ENCODE data around the gene COL5A1. TPM values are rescaled to one million over a fixed set of nuclear protein-coding genes. Genes with fewer than 3 reads are reported as not detected.

The COL5A1 gene
- total RNA-seq, 1 experiment from 2014 or later = not detected

GRCh38 chr9:134611046-134611445 lies 30.6 kb upstream of the COL5A1 start:
- peaks cover 19% of the 10 kb centered on the region for H3K27me3 Mint-ChIP-seq (ENCODE audit: insufficient read depth, unreplicated experiment)
- no peak for TF ChIP-seq CTCF (IDR thresholded peaks at IDR 0.05; ENCODE audit: unreplicated experiment)
- CTCF ChIA-PET = no interaction called here
- intact Hi-C loops (cut with micrococcal nuclease) = no loop called here
- peaks cover 4% of the 10 kb centered on the region for H3K36me3 Mint-ChIP-seq (ENCODE audit: insufficient read depth, unreplicated experiment)
- H3K27ac Mint-ChIP-seq (ENCODE audit: low read depth, unreplicated experiment) = no peak overlapping the region
- no TSS peak for BruUV-seq (replicated peaks)
- no peak overlapping the region for H3K4me3 Mint-ChIP-seq (ENCODE audit: unreplicated experiment)
- no peak for DNase-seq (ENCODE audit: unreplicated experiment)
- POLR2A ChIA-PET = no interaction called here
- peaks cover 14% of the 10 kb centered on the region for H3K9me3 Mint-ChIP-seq (ENCODE audit: unreplicated experiment)
- peaks cover 5% of the 10 kb centered on the region for H3K4me1 Mint-ChIP-seq (ENCODE audit: insufficient read depth, unreplicated experiment)

GRCh38 chr9:134612309-134612708 lies 29.3 kb upstream of the COL5A1 start:
- no TSS peak for BruUV-seq (replicated peaks)
- Mint-ChIP-seq H3K27ac (ENCODE audit: low read depth, unreplicated experiment) (no peak overlapping the region), H3K27me3 (ENCODE audit: insufficient read depth, unreplicated experiment) (peaks cover 19% of the 10 kb centered on the region), H3K4me1 (ENCODE audit: insufficient read depth, unreplicated experiment) (peaks cover 5% of the 10 kb centered on the region), H3K36me3 (ENCODE audit: insufficient read depth, unreplicated experiment) (peaks cover 4% of the 10 kb centered on the region), H3K4me3 (ENCODE audit: unreplicated experiment) (no peak overlapping the region), H3K9me3 (ENCODE audit: unreplicated experiment) (peaks cover 14% of the 10 kb centered on the region)
- TF ChIP-seq CTCF (IDR thresholded peaks at IDR 0.05; ENCODE audit: unreplicated experiment) = no peak
- ChIA-PET CTCF (no interaction called here), POLR2A (no interaction called here)
- intact Hi-C loops (cut with micrococcal nuclease) = no loop called here
- DNase-seq (ENCODE audit: unreplicated experiment) = no peak

GRCh38 chr9:134612715-134613114 lies 28.9 kb upstream of the COL5A1 start:
- DNase-seq (ENCODE audit: unreplicated experiment) = no peak
- Mint-ChIP-seq H3K9me3 (ENCODE audit: unreplicated experiment) (peaks cover 14% of the 10 kb centered on the region), H3K36me3 (ENCODE audit: insufficient read depth, unreplicated experiment) (peaks cover 4% of the 10 kb centered on the region), H3K4me1 (ENCODE audit: insufficient read depth, unreplicated experiment) (peaks cover 5% of the 10 kb centered on the region), H3K27ac (ENCODE audit: low read depth, unreplicated experiment) (no peak overlapping the region), H3K4me3 (ENCODE audit: unreplicated experiment) (no peak overlapping the region), H3K27me3 (ENCODE audit: insufficient read depth, unreplicated experiment) (peaks cover 19% of the 10 kb centered on the region)
- intact Hi-C loops (cut with micrococcal nuclease) = no loop called here
- POLR2A ChIA-PET = no interaction called here
- TF ChIP-seq CTCF (IDR thresholded peaks at IDR 0.05; ENCODE audit: unreplicated experiment) = no peak
- CTCF ChIA-PET = no interaction called here
- no TSS peak for BruUV-seq (replicated peaks)

- Mint-ChIP-seq H3K4me1 (ENCODE audit: insufficient read depth, unreplicated experiment) (peaks cover 5% of the 10 kb centered on the region), H3K9me3 (ENCODE audit: unreplicated experiment) (peaks cover 14% of the 10 kb centered on the region), H3K27ac (ENCODE audit: low read depth, unreplicated experiment) (no peak overlapping the region), H3K4me3 (ENCODE audit: unreplicated experiment) (no peak overlapping the region), H3K36me3 (ENCODE audit: insufficient read depth, unreplicated experiment) (peaks cover 4% of the 10 kb centered on the region), H3K27me3 (ENCODE audit: insufficient read depth, unreplicated experiment) (peaks cover 11% of the 10 kb centered on the region)
- ChIA-PET CTCF (no interaction called here), POLR2A (no interaction called here)
- TF ChIP-seq CTCF (IDR thresholded peaks at IDR 0.05; ENCODE audit: unreplicated experiment) = no peak
- BruUV-seq (replicated peaks) = no TSS peak
- intact Hi-C loops (cut with micrococcal nuclease) = no loop called here
- no peak for DNase-seq (ENCODE audit: unreplicated experiment)
Observed at GRCh38 chr9:134614256-134614655, 27.3 kb upstream of the COL5A1 start.

All from MCF 10A (cell line).